Mesodermal cell (in vitro differentiated cells): ENCODE results near the gene PFKFB4.

Source experiments
- H3K27ac ChIP-seq: 2 replicates; pipeline ENCODE4 v1.7.0; 2013; ENCODE audit warnings: mild to moderate bottlenecking, low read depth, low read length, moderate library complexity; ENCODE audit not compliant: severe bottlenecking
- H3K36me3 ChIP-seq: 2 replicates; pipeline ENCODE4 v1.7.1; 2013; ENCODE audit warnings: mild to moderate bottlenecking, low read length, moderate library complexity; ENCODE audit not compliant: control insufficient read depth, insufficient read depth
- H3K4me1 ChIP-seq: one replicate; pipeline ENCODE4 v1.7.1; 2013; ENCODE audit warnings: mild to moderate bottlenecking, low read length; ENCODE audit not compliant: insufficient read depth, control insufficient read depth, poor library complexity, severe bottlenecking
- H3K4me3 ChIP-seq: 2 replicates; pipeline ENCODE4 v1.7.0; 2013; ENCODE audit warnings: low read length, control low read depth, mild to moderate bottlenecking; ENCODE audit not compliant: insufficient read depth, poor library complexity, severe bottlenecking; ENCODE audit errors: extremely low read depth
- H3K9me3 ChIP-seq: 2 replicates; pipeline ENCODE4 v1.7.1; 2013; ENCODE audit warnings: mild to moderate bottlenecking, low read length, moderate library complexity; ENCODE audit not compliant: control insufficient read depth
- WGBS, 2 experiments: methylation state at CpG; one replicate each; pipeline ENCODE4 v1.1.5; 2013; ENCODE audit warnings: missing lambda C conversion rate in 2 of 2; ENCODE audit not compliant: insufficient coverage in 2 of 2; 5-methylcytosine and 5-hydroxymethylcytosine counted together

PFKFB4 gene

DNA sequence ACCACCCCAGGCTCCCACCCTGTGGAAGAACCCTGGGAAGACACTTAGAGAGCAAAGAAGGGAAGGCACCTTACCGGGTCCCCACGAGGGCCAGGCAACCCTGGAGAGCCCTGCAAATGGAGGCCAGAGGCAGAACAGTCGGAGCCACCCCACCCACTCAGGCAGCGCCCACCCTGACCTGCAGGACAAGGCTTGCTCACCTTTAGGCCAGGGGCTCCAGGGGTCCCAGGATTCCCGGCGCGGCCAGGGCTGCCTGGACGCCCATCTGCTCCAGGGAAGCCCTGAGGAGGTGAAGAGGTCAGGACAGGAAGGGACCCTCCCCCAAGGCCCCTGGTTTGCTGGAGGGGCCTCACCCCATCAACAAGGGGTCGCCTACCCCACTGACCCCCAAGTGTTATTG lies 28.2 kb upstream of the PFKFB4 start:
- peaks cover 49% of the 10 kb centered on the region for H3K36me3 ChIP-seq
- no peak overlapping the region for H3K4me3 ChIP-seq
- no peak overlapping the region for H3K27ac ChIP-seq
- WGBS, 2 experiments = 96 to 100% methylated on average over 5 to 6 of the region's 9 CpGs
- no peaks in the 10 kb centered on the region for H3K9me3 ChIP-seq
- H3K4me1 ChIP-seq = peaks cover 2% of the 10 kb centered on the region

DNA sequence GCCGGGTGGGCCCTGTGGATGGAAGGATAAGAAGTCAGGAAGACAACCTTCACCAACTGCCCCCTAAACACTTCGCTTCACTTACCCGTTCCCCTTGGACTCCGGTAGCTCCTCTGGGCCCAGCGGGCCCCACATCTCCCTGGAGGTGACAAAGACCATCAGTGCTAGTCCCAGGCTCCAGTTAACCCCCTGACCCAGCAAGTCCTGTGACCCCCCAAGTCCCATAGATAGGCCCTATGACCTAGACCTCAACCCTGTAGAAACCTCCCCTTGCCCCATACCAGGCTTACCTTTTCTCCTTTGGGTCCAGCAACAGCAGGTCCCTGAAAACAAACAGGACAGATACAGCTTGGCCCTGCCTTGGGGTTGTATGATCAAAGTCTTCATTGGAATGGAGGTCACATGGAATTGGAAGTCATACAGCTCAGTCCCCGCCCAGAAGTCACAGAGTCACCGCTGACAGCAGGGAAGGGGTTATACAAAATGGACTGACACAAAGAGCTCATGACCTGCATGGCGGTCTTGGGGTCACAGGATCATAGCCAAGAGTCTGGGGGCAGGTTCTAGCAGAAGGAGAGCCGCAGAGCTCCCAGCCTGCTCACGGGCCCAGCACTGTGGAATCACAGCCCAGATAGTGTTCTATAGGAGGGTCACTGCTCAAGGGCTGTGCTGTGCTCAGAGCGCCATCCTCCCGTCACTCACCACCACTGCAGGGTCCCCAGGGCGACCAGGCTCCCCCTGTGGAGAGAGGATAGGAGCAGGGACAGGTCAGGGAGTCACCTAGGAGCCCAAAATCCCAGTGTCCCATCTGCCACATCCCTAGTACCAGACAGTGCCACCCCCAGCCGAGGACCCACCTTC lies 25.2 kb upstream of the PFKFB4 start:
- WGBS, 2 experiments = 94 to 95% methylated on average over 5 to 10 of the region's 14 CpGs
- Histone ChIP-seq H3K27ac (no peak overlapping the region), H3K36me3 (peaks cover 54% of the 10 kb centered on the region), H3K9me3 (no peaks in the 10 kb centered on the region), H3K4me3 (no peak overlapping the region), H3K4me1 (no peaks in the 10 kb centered on the region)

DNA sequence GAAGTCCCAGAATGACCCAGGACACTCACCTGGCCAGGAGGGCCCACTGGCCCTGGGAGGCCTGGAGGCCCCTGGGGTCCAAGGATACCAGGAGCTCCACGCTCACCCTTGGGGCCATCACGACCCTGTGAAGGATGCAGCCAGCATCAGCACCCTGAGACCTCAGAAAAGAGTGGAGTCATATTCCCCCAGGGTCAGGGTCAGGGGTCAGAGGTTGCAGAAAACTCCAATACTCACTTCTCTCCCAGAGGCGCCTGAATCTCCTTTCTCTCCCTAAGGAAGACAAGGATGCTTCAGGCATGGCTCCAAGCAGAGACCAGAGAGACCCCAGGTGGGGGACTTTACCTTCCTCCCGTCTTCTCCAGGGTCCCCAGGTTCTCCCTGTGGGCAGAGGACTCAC lies 20.0 kb upstream of the PFKFB4 start:
- H3K4me3 ChIP-seq = no peak overlapping the region
- H3K9me3 ChIP-seq = no peaks in the 10 kb centered on the region
- WGBS, 2 experiments = 87 to 89% methylated on average over 4 of the region's 4 CpGs
- H3K36me3 ChIP-seq = peaks cover 52% of the 10 kb centered on the region
- no peaks in the 10 kb centered on the region for H3K4me1 ChIP-seq
- H3K27ac ChIP-seq = no peak overlapping the region

DNA sequence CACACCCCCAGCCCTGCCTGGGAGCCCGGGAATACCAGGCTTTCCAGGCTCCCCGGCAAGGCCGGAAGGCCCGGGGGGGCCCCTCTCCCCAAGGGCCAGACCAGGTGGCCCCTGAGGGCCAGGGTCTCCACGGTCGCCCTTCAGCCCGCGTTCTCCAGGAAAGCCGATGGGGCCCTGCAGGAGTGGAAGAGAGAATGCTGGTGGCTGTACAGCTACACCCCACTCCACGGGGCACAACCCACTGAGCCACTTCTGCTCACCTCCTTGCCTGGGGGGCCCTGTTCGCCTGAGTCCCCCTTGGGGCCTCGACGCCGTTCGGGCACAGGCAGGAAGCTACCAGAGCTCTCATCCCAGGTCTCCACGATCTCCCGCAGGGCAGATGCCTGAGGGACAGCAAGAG lies 18.8 kb upstream of the PFKFB4 start:
- Histone ChIP-seq H3K36me3 (peaks cover 49% of the 10 kb centered on the region), H3K9me3 (no peaks in the 10 kb centered on the region)
- WGBS, 2 experiments = 95 to 97% methylated on average over 6 to 11 of the region's 17 CpGs

DNA sequence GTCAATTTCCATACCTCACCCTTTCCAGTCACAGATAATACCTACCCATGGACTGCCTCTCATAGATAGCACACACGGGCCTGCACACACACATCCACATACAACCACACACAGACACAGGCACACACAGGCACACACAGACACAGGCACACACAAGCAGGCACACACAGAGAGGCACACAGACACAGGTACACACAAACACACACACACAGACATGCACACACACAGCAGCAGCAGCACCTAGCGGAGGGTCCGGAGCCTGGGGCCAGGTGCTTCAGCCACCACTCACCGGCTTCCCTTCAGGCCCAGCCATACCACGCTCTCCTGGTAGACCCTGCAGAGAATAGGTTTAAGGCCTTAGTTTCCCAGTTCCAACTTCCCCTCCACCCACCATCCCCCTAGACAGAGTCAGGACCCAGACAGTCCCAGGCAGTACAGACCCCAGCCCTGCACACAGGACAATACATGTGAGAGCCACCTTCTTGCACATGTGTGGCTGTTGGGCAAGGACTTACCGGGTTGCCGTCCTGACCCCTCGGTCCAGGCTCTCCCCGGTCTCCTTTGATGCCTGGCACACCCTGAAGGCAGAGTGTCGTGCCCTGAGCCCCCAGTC lies 17.5 kb upstream of the PFKFB4 start:
- Histone ChIP-seq H3K27ac (no peak overlapping the region), H3K4me3 (no peak overlapping the region), H3K9me3 (no peaks in the 10 kb centered on the region), H3K4me1 (no peaks in the 10 kb centered on the region), H3K36me3 (peaks cover 53% of the 10 kb centered on the region)
- 94 to 95% methylated on average over 9 to 10 of the region's 10 CpGs for WGBS, 2 experiments

More for the DNA sequence above, 18.8 kb upstream of the PFKFB4 start:
- Histone ChIP-seq H3K4me1 (no peaks in the 10 kb centered on the region), H3K4me3 (no peak overlapping the region), H3K27ac (no peak overlapping the region)

DNA sequence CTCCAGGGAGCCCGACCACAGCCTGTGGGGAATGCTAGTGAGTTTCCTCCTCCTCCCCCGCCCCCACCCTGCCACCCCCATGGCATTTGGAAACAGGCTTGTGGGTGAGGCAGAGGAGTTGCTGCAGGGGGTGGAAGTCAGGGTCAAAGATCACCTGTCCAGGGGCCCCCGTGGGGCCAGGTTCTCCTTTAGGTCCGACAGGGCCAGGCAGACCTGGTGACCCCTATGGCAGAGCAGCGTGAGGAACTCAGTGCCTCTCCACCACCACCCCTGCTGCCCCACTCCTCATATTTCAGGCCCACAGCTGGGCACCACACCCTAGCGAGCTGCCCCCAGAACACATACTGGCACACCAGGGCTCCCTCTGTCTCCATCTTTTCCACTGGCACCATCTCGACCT lies 15.9 kb upstream of the PFKFB4 start:
- Histone ChIP-seq H3K4me1 (no peaks in the 10 kb centered on the region), H3K4me3 (no peak overlapping the region), H3K27ac (no peak overlapping the region), H3K36me3 (peaks cover 47% of the 10 kb centered on the region), H3K9me3 (no peaks in the 10 kb centered on the region)
- WGBS, 2 experiments = 89 to 91% methylated on average over 5 of the region's 7 CpGs

DNA sequence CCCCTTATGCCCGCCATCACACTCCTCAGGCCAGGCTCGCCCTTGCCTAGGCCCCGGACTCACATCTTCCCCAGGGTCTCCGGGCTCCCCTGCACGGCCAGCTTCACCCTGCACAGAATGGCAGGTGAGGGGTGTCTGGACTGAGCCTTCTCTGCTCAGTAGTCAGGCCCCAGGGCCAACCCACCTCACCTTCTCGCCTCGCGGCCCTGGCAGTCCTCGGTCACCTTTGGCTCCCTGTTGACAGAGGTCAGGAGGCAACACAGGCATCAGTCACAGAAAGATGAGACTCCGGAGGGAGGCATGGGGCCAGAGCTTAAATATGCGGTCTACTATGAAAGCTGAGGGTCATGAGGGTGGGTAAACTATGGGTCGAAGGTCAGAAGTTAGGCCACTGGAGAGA lies 15.3 kb upstream of the PFKFB4 start:
- H3K4me1 ChIP-seq = no peaks in the 10 kb centered on the region
- no peak overlapping the region for H3K27ac ChIP-seq
- no peaks in the 10 kb centered on the region for H3K9me3 ChIP-seq
- peaks cover 43% of the 10 kb centered on the region for H3K36me3 ChIP-seq
- 89 to 93% methylated on average over 9 to 12 of the region's 12 CpGs for WGBS, 2 experiments
- H3K4me3 ChIP-seq = no peak overlapping the region

DNA sequence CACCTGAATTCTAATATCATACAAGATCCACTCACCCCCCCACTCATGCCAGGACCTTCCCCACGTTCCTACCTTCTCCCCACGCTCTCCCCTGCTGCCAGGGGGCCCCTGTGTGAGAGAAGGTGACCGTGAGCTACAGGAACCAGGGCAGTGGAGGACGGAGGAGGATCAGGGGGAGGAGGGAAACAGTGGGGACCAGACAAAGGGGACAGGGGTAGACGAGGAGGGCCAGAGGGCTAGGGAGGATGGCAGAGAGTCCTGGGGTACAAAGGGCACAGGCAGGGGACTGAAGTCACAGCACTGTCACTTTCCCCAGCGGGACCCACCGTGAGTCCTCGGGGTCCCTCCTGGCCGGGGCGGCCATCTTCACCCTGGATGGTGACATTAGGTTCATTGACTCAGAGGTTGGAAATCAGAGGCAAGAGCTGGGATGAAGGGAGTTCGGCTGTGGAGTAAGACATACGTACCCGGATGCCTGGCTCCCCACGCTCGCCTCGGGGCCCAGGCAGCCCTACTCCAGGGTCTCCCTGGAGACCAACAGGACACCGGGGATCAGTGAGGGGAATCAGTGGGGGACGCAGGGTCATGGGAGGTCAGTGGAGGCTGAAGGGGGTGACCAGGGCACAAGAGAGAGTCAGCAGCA lies 13.3 kb upstream of the PFKFB4 start:
- 90 to 94% methylated on average over 11 to 16 of the region's 18 CpGs for WGBS, 2 experiments
- Histone ChIP-seq H3K4me1 (no peaks in the 10 kb centered on the region), H3K36me3 (peaks cover 33% of the 10 kb centered on the region), H3K4me3 (no peak overlapping the region), H3K9me3 (no peaks in the 10 kb centered on the region), H3K27ac (no peak overlapping the region)

DNA sequence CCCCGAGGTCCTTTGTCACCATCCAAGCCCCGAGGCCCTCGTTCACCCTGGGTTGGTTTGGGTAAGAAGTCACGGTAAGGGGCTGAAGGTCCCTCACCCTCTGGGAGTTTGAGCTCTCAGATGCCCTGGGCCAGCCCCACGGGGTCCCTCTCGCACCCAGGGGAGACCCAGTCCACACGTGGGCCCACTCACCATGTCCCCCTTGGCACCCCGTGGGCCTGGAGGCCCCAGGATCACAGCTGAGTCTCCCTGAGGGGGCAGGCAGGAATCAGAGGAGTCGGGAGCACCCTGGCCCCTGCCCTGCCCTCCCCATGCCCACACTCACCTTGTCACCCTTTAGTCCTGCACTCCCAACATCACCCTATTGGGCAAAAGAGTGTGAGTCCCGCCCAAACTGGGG lies 12.8 kb upstream of the PFKFB4 start:
- Histone ChIP-seq H3K27ac (no peak overlapping the region), H3K4me1 (peaks cover 4% of the 10 kb centered on the region), H3K36me3 (peaks cover 35% of the 10 kb centered on the region), H3K9me3 (no peaks in the 10 kb centered on the region), H3K4me3 (no peak overlapping the region)
- 82 to 96% methylated on average over 6 to 7 of the region's 10 CpGs for WGBS, 2 experiments

DNA sequence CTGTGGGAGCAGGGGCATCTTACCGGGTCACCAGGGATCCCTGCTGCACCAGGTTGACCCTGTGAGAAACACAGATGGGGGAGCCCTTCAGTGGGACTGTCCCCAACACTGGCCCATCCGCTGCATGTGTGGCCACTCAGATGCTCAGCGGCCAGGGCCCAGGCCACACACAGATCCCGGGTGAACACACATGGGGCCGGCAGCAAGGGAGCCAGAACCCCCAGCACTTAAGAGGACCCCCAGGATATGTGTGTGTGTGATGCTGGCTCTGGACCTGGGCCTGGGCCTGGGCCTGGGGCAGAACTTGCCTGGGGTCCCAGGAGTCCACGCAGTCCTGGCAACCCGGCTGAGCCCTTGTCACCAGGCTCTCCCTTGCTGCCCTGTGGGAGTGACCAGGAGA lies 11.9 kb upstream of the PFKFB4 start:
- Histone ChIP-seq H3K9me3 (no peaks in the 10 kb centered on the region), H3K27ac (no peak overlapping the region), H3K36me3 (peaks cover 26% of the 10 kb centered on the region), H3K4me1 (peaks cover 13% of the 10 kb centered on the region), H3K4me3 (no peak overlapping the region)
- 95 to 97% methylated on average over 5 to 7 of the region's 7 CpGs for WGBS, 2 experiments
